ENCODE results near the gene HDAC11.

The HDAC11 gene

DNA sequence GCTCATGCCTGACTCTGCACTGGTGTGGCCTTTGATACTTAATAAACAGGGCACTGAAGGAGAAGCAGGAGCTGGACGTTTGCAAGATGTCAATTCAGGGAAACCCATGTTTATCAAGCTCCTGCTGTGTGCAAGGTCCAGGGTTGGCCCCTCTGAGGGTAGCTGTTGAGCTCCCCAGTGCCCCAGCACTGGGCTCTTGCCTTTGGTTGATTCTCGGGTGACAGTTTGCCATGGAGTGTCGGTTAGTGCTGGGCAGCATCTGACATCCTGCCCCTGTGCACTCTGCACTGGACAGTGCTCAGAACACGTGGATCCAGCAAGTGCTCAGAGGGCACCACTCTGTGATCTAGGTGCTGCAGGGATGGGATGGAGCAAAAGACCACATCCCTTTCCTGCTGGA lies 7.3 kb downstream of the HDAC11 start:
- no peak for DNase-seq (ENCODE audit: low read depth, low spot score)
- in situ Hi-C loops (cut with HindIII; ENCODE audit: low sequenced_read_pairs), result no loop called here
- TF ChIP-seq, protein P1, sequence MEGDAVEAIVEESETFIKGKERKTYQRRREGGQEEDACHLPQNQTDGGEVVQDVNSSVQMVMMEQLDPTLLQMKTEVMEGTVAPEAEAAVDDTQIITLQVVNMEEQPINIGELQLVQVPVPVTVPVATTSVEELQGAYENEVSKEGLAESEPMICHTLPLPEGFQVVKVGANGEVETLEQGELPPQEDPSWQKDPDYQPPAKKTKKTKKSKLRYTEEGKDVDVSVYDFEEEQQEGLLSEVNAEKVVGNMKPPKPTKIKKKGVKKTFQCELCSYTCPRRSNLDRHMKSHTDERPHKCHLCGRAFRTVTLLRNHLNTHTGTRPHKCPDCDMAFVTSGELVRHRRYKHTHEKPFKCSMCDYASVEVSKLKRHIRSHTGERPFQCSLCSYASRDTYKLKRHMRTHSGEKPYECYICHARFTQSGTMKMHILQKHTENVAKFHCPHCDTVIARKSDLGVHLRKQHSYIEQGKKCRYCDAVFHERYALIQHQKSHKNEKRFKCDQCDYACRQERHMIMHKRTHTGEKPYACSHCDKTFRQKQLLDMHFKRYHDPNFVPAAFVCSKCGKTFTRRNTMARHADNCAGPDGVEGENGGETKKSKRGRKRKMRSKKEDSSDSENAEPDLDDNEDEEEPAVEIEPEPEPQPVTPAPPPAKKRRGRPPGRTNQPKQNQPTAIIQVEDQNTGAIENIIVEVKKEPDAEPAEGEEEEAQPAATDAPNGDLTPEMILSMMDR (IDR thresholded peaks at IDR 0.05; ENCODE audit: low read depth, low read length), result no peak
- H3K4me3 ChIP-seq (ENCODE audit: low read depth, low read length), result no peak overlapping the region

DNA sequence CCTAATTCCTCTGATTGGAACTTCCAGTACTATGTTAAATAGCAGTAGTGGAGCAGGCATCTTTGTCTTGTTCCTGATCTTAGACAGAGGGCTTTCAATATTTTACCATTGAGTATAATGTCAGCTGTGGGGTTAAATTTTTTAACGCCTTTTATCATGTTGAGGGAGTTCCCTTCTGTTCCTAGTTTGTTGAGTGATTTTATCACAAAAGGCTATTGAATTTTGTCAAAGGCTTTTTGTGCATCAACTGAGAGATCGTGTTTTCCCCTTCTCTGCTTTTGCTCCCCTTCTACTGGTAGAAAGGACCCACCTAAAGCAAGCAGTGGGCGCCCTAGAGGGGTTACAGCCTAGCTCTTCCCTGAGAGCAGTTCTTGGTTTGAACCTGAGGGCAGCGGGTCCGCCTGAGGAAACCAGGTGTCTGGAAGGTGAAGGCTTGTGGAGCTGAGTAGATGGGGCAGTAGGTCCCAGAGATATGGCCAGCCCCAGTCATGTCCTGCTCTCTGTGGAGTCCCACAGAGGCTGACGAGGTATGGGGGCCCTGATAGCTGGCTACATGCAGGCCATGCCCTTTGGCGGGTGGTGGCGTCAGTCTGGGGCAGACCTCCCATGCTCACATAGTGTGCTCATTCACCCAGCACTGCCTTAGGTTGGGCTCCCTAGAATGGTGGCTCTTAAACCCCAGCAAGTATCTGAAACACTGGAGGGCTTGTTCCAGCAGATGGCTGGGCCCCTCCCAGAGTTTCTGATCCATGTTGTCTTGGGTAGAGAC lies 11.3 kb downstream of the HDAC11 start:
- TF ChIP-seq, protein P1 (IDR thresholded peaks at IDR 0.05; ENCODE audit: low read depth, low read length), result no peak
- in situ Hi-C loops (cut with HindIII; ENCODE audit: low sequenced_read_pairs), result no loop called here
- H3K4me3 ChIP-seq (ENCODE audit: low read depth, low read length), result no peak overlapping the region
- no peak for DNase-seq (ENCODE audit: low read depth, low spot score)

DNA sequence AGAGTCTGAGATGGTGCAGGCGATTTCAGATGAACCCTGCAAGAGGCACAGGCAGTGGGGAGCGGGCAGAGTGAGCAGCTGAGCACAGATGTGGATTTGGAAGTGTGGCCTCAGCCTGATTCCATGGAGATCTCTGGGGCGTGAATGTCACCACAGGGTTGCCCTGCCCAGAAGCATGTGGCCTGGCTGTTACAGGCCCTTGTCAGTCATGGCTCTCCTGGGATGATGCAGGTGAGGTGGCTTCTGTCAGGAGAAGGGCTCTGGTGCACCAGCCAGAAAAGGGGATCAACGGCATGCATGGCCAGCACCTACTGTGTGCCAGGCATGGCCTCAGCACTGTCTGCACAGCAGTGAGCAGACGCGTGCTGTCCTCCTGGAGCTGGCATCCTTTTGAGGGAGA lies 11.9 kb downstream of the HDAC11 start:
- in situ Hi-C loops (cut with HindIII; ENCODE audit: low sequenced_read_pairs), result no loop called here
- no peak overlapping the region for H3K4me3 ChIP-seq (ENCODE audit: low read depth, low read length)
- no peak for DNase-seq (ENCODE audit: low read depth, low spot score)
- TF ChIP-seq, protein P1 (IDR thresholded peaks at IDR 0.05; ENCODE audit: low read depth, low read length), result no peak

DNA sequence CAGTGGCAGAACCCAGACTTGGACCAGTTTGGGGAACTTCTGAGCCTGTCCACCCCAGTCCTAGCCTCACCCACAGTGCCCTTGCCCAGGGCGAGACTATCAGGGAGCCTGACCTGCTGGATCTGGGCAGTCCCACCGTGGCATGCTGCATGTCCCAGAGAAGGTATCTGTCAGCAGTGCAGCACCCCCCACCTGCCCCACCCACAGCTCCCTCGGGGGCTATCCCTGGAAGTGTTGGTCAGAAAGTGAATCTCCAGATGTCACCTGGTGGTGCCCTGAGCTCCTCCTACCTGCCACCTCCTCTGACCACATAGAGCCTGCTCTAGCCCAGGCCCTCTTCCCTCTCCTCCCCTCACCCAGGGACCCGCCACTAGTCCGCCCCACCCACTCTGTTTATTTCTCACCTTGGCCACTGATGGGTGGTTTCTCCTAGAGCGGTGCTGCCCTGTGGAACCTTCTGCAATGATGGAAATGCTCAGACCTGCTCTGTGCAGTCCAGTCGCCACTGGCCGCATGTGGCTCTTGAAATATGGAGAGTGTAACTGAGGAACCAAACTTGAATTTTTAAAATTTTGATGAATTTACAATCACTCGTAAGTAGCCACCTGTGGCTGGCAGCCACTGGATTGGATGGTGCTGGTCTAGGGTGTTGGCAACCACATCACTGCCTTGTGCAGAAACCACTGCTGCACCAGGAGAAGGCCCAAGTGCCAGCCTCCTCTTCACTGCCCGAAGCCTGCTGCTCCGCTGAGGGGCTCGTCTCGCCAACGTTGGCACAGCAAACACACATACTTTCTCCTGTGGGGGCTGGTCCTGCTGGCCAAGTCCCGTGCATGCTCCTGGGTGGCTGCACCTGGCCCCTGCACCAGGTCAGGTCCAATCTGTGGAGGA lies 13.1 kb downstream of the HDAC11 start:
- TF ChIP-seq, protein P1 (IDR thresholded peaks at IDR 0.05; ENCODE audit: low read depth, low read length), result no peak

DNA sequence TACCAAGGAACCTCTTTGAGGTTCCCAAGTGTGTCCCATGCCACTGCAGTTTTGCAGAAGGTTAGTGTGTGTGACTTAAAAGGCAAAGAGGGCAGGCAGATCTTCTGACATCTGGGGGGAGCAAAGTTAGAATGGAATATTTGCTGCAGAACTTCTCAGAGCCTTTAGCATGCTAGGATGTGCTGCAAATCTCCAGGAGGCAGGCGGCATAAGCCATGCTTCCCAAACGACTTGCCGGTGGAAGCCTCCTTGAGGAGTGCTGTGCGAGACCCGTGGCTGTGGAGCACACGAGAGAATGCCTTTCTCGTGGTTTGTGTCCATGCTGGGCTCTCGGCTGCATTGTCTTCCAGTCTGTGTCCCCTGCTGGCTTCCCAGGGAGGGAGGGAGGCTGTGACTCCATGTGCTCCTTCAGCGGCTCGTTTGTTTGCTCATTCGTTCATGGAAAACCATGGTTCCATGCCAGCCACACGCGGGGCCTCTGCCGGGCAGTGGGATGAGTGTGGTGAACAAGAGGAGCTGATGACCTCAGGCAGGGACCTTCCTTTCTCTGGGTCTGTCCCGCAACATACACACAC lies 13.8 kb downstream of the HDAC11 start:
- DNase-seq (ENCODE audit: low read depth, low spot score), result no peak

More for the DNA sequence above, 13.1 kb downstream of the HDAC11 start:
- no peak overlapping the region for H3K4me3 ChIP-seq (ENCODE audit: low read depth, low read length)
- in situ Hi-C loops (cut with HindIII; ENCODE audit: low sequenced_read_pairs), result no loop called here
- no peak for DNase-seq (ENCODE audit: low read depth, low spot score)

More for the DNA sequence above, 13.8 kb downstream of the HDAC11 start:
- TF ChIP-seq, protein P1 (IDR thresholded peaks at IDR 0.05; ENCODE audit: low read depth, low read length), result no peak
- in situ Hi-C loops (cut with HindIII; ENCODE audit: low sequenced_read_pairs), result no loop called here
- no peak overlapping the region for H3K4me3 ChIP-seq (ENCODE audit: low read depth, low read length)

Measured in astrocyte of the spinal cord (primary cell).